ENCODE measurements around the gene MC2R.
"Not testable (repeated sequence)": the region's sequence is repeated elsewhere in the genome, so short reads cannot be mapped to it uniquely, and the experiment has no call there.

Gene MC2R

GRCh38 chr18:13894531-13894930 lies 20.8 kb downstream of the MC2R start:
- DNase-seq (ENCODE audit: low read depth in 2 of 3, low spot score in 1 of 3): no peak

GRCh38 chr18:13893418-13893760 lies 21.9 kb downstream of the MC2R start:
- no peak for DNase-seq (ENCODE audit: low read depth in 2 of 3, low spot score in 1 of 3)

- no peak for DNase-seq (ENCODE audit: low read depth in 2 of 3, low spot score in 1 of 3)
Observed at GRCh38 chr18:13892098-13892497, 23.2 kb downstream of the MC2R start.

DNA sequence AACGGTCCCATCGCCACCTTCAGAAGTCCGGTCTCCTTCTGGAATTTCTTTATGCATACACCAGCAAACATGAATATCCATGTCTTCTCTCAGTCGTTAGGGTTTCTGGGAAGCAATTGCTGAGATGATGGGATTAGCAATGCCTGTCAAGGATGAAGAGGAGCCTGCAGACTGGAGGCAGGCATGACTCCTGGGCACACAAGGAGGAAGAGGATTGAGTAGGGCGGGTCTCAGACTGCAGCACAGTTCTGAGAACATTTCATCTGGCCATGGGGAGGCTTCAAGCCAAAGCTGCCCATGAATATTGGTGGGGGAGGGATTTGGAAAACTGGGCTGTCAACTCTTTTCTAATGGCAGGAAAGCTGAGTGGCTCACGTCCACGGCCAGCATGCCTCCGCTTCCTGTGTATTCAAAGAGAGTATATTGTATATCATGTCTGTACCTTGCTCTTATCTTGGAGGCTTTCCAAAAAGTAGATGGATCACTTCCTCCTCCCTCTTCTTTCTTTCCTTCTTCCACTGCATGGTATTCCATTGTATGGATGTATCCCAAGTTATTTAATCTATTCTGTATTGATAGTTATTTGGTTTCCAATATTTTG lies 24.5 kb downstream of the MC2R start:
- no peak for DNase-seq (ENCODE audit: low read depth in 2 of 3, low spot score in 1 of 3)

- DNase-seq (ENCODE audit: low read depth in 2 of 3, low spot score in 1 of 3): no peak
Observed at GRCh38 chr18:13889671-13890070, 25.7 kb downstream of the MC2R start.

- DNase-seq (ENCODE audit: low read depth in 2 of 3, low spot score in 1 of 3): no peak
Observed at GRCh38 chr18:13888191-13888716, 27.1 kb downstream of the MC2R start.

DNA sequence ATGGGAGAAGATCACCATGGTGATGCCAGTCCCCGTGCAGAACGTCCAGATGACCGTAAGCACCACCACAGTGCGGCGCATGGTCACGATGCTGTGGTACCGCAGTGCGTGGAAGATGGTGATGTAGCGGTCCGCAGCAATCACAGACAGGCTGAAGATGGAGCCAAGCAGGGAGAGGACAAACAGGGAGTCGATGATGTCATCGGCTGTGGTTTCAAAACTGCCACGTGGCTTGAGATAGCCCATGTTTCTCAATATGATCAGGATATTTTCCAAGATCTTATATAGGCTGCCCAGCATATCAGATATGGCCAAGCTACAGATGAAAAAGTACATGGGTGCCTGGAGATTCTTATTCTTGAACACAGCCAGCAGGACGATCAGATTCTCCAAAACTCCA lies 30.3 kb downstream of the MC2R start:
- no peak for DNase-seq (ENCODE audit: low read depth in 2 of 3, low spot score in 1 of 3)

GRCh38 chr18:13879937-13880336 lies 35.4 kb downstream of the MC2R start:
- DNase-seq (ENCODE audit: low read depth in 2 of 3, low spot score in 1 of 3): no peak

DNA sequence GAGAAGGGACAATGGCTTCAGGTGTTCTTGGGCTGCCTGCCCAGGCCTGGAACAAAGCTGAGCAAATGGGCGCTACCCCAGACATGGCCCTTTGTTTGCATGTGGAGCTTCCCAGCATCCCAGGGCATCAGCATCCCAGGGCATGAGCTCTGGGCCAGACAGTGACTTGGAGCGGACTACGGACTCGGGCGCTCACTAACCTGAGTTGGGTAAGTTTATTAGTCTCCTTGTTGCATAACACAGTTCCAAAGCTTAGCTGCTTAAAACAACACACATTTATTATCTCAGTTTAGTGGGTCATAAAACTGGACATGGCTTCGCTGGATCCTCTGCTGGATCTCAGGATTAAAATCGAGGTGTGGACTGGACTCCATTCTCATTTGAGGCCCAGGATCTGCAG lies 35.8 kb downstream of the MC2R start:
- no peak for DNase-seq (ENCODE audit: low read depth in 2 of 3, low spot score in 1 of 3)

GRCh38 chr18:13878857-13879256 lies 36.5 kb downstream of the MC2R start:
- no peak for DNase-seq (ENCODE audit: low read depth in 2 of 3, low spot score in 1 of 3)

DNA sequence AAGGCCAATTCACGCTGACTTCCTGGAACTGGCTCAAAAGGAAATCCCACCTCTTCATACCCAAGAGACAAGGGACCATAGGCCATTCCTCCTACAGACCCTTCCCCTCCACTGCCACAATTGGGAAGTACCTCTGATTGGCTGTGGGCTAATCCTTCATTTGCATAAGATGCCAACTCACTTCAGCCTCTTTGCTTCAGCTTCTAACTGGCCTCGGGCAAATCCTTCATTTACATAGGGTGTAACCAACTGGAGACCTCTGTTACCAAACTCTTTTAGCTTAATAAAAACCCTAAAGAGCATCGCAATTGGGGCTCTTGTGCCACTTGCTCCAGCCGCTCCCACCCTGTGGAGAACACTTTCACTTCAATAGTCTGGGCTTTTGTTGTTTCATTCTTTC lies 38.2 kb downstream of the MC2R start:
- DNase-seq (ENCODE audit: low read depth in 2 of 3, low spot score in 1 of 3): no peak

DNA sequence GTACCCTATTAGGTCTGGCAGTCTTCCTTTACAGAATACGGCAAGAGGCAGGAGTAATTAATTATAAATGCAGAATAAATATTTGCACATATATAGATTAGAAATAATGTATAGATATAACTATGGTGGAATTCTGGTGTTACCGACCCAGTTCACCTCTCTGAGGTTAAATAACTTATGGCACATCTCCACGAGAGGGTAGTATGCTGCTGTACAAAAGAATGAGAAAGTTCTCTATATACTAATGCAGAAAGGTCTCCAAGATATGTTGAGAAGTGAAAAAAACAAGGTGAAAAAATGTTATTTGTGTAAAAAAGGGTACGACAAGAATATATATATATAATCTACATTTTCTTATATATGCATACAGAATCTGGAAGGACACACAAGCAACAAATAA lies 40.8 kb downstream of the MC2R start:
- DNase-seq (ENCODE audit: low read depth in 2 of 3, low spot score in 1 of 3): no peak

GRCh38 chr18:13872932-13873331 lies 42.4 kb downstream of the MC2R start:
- DNase-seq (ENCODE audit: low read depth in 2 of 3, low spot score in 1 of 3): no peak

GRCh38 chr18:13872373-13872772 lies 43.0 kb downstream of the MC2R start:
- DNase-seq (ENCODE audit: low read depth in 2 of 3, low spot score in 1 of 3): no peak

- no peak for DNase-seq (ENCODE audit: low read depth in 2 of 3, low spot score in 1 of 3)
Observed at GRCh38 chr18:13871701-13872100, 43.6 kb downstream of the MC2R start.

DNA sequence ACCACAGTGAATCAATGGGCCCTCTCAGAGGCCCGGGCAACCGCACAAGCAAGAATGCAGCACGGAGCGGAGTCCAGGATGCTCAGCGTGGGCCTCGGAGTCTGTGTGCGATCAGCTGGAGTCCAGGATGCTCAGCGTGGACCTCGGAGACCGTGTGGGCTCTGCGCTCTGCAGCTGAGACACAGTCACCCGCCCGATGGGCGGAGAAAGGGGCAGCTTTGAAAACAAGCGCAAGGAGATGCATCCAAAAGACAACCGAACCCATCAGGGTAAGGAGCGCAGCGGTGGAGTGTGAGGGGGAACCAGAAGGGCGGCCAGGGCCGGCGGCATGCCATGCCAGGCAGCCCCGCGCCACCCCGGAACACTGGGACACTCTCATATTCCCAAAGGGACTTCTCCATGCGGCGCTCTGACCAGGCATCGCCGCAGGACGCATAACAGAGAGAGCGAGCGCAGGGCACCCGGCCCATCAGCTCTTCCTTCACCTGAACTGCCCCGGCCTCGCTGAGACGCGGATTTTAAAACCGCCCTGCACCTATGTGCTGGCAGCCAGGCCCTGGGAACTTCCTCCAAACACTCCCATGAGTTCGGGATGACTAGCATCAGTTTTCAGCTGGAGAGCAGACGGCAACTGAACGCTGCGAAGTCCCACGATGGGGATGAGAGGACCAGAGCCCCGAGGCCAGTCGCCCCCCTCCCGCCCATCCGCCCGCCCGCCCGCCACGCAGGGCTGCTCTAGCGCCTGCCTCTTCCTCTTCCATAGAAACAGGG lies 46.6 kb downstream of the MC2R start:
- no peak for DNase-seq (ENCODE audit: low read depth in 2 of 3, low spot score in 1 of 3)

GRCh38 chr18:13862898-13863297 lies 52.4 kb downstream of the MC2R start:
- not testable (repeated sequence) for DNase-seq (ENCODE audit: low read depth in 2 of 3, low spot score in 1 of 3)

- DNase-seq (ENCODE audit: low read depth in 2 of 3, low spot score in 1 of 3): no peak
Observed at GRCh38 chr18:13849791-13850190, 65.5 kb downstream of the MC2R start.

- DNase-seq (ENCODE audit: low read depth in 2 of 3, low spot score in 1 of 3): no peak
Observed at GRCh38 chr18:13836559-13836958, 78.8 kb downstream of the MC2R start.

DNA sequence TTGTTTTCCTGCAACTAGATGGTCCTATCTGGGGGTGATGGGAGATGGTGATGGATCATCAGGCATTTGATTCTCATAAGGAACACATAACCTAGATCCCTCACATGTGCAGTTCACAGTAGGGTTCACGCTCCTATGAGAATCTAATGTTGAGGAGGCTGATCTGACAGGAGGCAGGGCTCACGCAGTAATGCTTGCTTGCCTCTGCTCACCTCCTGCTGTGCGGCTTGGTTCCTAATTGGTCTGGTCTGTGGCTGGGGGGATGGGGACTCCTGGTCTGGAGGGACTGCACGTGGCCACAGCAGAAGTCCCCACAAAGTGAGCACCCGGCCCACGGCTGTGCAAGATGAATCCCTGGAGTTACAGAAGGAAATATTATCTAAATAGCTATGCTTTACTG lies 80.1 kb downstream of the MC2R start:
- DNase-seq (ENCODE audit: low read depth in 2 of 3, low spot score in 1 of 3): no peak

GRCh38 chr18:13834496-13835015 lies 80.8 kb downstream of the MC2R start:
- no peak for DNase-seq (ENCODE audit: low read depth in 2 of 3, low spot score in 1 of 3)
